HepG2 (cell line): ENCODE measurements around the gene UNC93A. TPM values are rescaled to one million over a fixed set of nuclear protein-coding genes. Genes with fewer than 3 reads are reported as not detected.

Experiments
- ATAC-seq: fragments of 200-7000 bp; cut with Tn5 transposase; 3 replicates; pipeline ENCODE4 v1.9.1; 2020; ENCODE audit warnings: mild to moderate bottlenecking, moderate library complexity
- BruUV-seq: library from RNA; stranded (reverse); fragments of 400-500 nt; replicated peaks from 2 replicates; lab custom pipeline; 2021; lab: Mats Ljungman, UMichigan
- CTCF ChIA-PET: fragments of 300-600 bp; formaldehyde crosslinking; extraction: SDS; loops from one replicate; lab custom pipeline; 2021; ENCODE audit warnings: low total read pairs, inconsistent platforms, low intra/inter-chr PET ratio; lab: Yijun Ruan, JAX
- POLR2A ChIA-PET: fragments of 350-600 bp; sonication (Branson Sonifier 250); formaldehyde crosslinking; loops from one replicate; lab custom pipeline; 2020; ENCODE audit warnings: antibody characterized with exemption, inconsistent platforms; lab: Yijun Ruan, JAX
- DNase-seq: peaks from one replicate; pipeline ENCODE4 v3.0.0-alpha.2; 2015; ENCODE audit warnings: low spot score
- FAIRE-seq: peaks from 3 replicates; lab custom pipeline; 2011; peaks lifted over from hg19 to GRCh38; lab: Jason Lieb, UNC
- H2AFZ ChIP-seq: one replicate; pipeline ENCODE4 v1.6.1; 2011; ENCODE audit warnings: low read length, inconsistent platforms
- H3K27ac ChIP-seq: fragments of 300-600 bp; 3 replicates; pipeline ENCODE4 v1.8.0; 2011; ENCODE audit warnings: mixed run types, mild to moderate bottlenecking, mixed read lengths, low read length, inconsistent platforms; ENCODE audit not compliant: insufficient read depth; ENCODE audit errors: extremely low read length
- H3K27me3 ChIP-seq, 2 experiments: fragments of 200-600 bp in 1 of 2; 2 replicates in 1 of 2; 3 replicates in 1 of 2; pipeline versions ENCODE4 v1.6.0 to v1.8.0; 2011; ENCODE audit warnings: low read length in 2 of 2, mild to moderate bottlenecking in 2 of 2, moderate library complexity in 2 of 2, inconsistent platforms in 1 of 2; ENCODE audit not compliant: insufficient read depth in 2 of 2, control insufficient read depth in 1 of 2
- H3K36me3 ChIP-seq, 2 experiments: fragments of 200-600 bp in 1 of 2; replicated peaks in 1 of 2; 2 replicates in 1 of 2; 3 replicates in 1 of 2; pipeline versions ENCODE4 v1.5.1 to v1.8.0; 2011; ENCODE audit warnings: low read length in 2 of 2, inconsistent platforms in 1 of 2; ENCODE audit not compliant: insufficient read depth in 2 of 2, control insufficient read depth in 1 of 2
- H3K4me1 ChIP-seq: 2 replicates; pipeline ENCODE4 v1.5.1; 2012; ENCODE audit warnings: low read length, inconsistent platforms; ENCODE audit not compliant: insufficient read depth
- H3K4me2 ChIP-seq: 2 replicates; pipeline ENCODE4 v1.6.0; 2011; ENCODE audit warnings: low read depth, low read length, inconsistent platforms
- H3K4me3 ChIP-seq, 3 experiments: fragments of 200-600 bp in 1 of 3; sonication (generic), shearing (Covaris generic) in 1 of 3; replicated peaks in 1 of 3; 2 replicates each; pipeline ENCODE4 v1.5.1; 2011 to 2016; ENCODE audit warnings: low read length in 3 of 3, inconsistent platforms in 2 of 3, low read depth in 2 of 3, mild to moderate bottlenecking in 2 of 3, control low read depth in 1 of 3, mixed read lengths in 1 of 3; ENCODE audit not compliant: insufficient read depth in 1 of 3
- H3K79me2 ChIP-seq: one replicate; pipeline ENCODE4 v1.6.1; 2011; ENCODE audit warnings: low read length, inconsistent platforms; ENCODE audit not compliant: insufficient read depth
- H3K9ac ChIP-seq: 2 replicates; pipeline ENCODE4 v1.6.0; 2011; ENCODE audit warnings: mild to moderate bottlenecking, low read depth, low read length, inconsistent platforms; ENCODE audit not compliant: insufficient read depth
- H3K9me3 ChIP-seq: 2 replicates; pipeline ENCODE4 v1.5.1; 2012; ENCODE audit warnings: mild to moderate bottlenecking, low read length
- H4K20me1 ChIP-seq: 2 replicates; pipeline ENCODE4 v1.6.0; 2011; ENCODE audit warnings: inconsistent platforms, mild to moderate bottlenecking, low read length, moderate library complexity; ENCODE audit not compliant: insufficient read depth
- AKAP8 ChIP-seq: sonication (generic); formaldehyde crosslinking; IDR thresholded peaks from 2 replicates; pipeline ENCODE4 v1.5.1; 2020; ENCODE audit warnings: mild to moderate bottlenecking, missing genetic modification reagents
- DMAP1 ChIP-seq: IDR thresholded peaks from 2 replicates; pipeline ENCODE4 v1.6.1; 2016
- HIVEP1 ChIP-seq: sonication (generic); formaldehyde crosslinking; IDR thresholded peaks from 2 replicates; pipeline ENCODE4 v1.4.0; 2020; ENCODE audit warnings: mild to moderate bottlenecking, missing genetic modification reagents
- MED13 ChIP-seq: sonication (generic); formaldehyde crosslinking; IDR thresholded peaks from 2 replicates; pipeline ENCODE4 v1.5.0; 2020; ENCODE audit warnings: missing genetic modification reagents
- MEF2D ChIP-seq: sonication (generic); formaldehyde crosslinking; IDR thresholded peaks from 2 replicates; pipeline ENCODE4 v1.5.1; 2020; ENCODE audit warnings: mild to moderate bottlenecking, missing genetic modification reagents
- POGK ChIP-seq: sonication (generic); formaldehyde crosslinking; conservative IDR thresholded peaks from 2 replicates; pipeline ENCODE4 v1.8.0; 2022; ENCODE audit warnings: mild to moderate bottlenecking, moderate library complexity, missing genetic modification reagents
- SKI ChIP-seq: fragments of 450-650 bp; IDR thresholded peaks from one replicate; pipeline ENCODE4 v1.6.1; 2018; ENCODE audit warnings: mild to moderate bottlenecking; ENCODE audit not compliant: partially characterized antibody
- TP53 ChIP-seq: sonication (generic); formaldehyde crosslinking; conservative IDR thresholded peaks from 2 replicates; pipeline ENCODE4 v1.4.0; 2020; ENCODE audit warnings: missing genetic modification reagents
- ZBTB38 ChIP-seq: sonication (generic); formaldehyde crosslinking; IDR thresholded peaks from 2 replicates; pipeline ENCODE4 v1.5.1; 2020; ENCODE audit warnings: mild to moderate bottlenecking, missing genetic modification reagents
- ZNF121 ChIP-seq: sonication (generic); formaldehyde crosslinking; IDR thresholded peaks from 2 replicates; pipeline ENCODE4 v1.5.0; 2020; ENCODE audit warnings: mild to moderate bottlenecking, missing genetic modification reagents
- ZNF34 ChIP-seq: sonication (generic); formaldehyde crosslinking; IDR thresholded peaks from 2 replicates; pipeline ENCODE4 v1.4.0; 2020; ENCODE audit warnings: mild to moderate bottlenecking, missing genetic modification reagents, borderline replicate concordance
- ZNF431 ChIP-seq: sonication (generic); formaldehyde crosslinking; IDR thresholded peaks from 2 replicates; pipeline ENCODE4 v1.9.0; 2022; ENCODE audit warnings: missing genetic modification reagents, low read depth, mild to moderate bottlenecking, borderline replicate concordance
- ZNF552 ChIP-seq: sonication (generic); formaldehyde crosslinking; IDR thresholded peaks from 2 replicates; pipeline ENCODE4 v1.9.0; 2022; ENCODE audit warnings: missing genetic modification reagents, mild to moderate bottlenecking, borderline replicate concordance
- ZNF572 ChIP-seq: sonication (generic); formaldehyde crosslinking; IDR thresholded peaks from 2 replicates; pipeline ENCODE4 v1.5.1; 2020; ENCODE audit warnings: mild to moderate bottlenecking, missing genetic modification reagents
- ZNF687 ChIP-seq: sonication (generic); formaldehyde crosslinking; IDR thresholded peaks from 2 replicates; pipeline ENCODE4 v1.5.1; 2020; ENCODE audit warnings: mild to moderate bottlenecking, missing genetic modification reagents, moderate library complexity
- ZNF768 ChIP-seq: sonication (generic); formaldehyde crosslinking; IDR thresholded peaks from 2 replicates; pipeline ENCODE4 v1.4.0; 2020; ENCODE audit warnings: missing genetic modification reagents
- ZNF792 ChIP-seq: IDR thresholded peaks from 2 replicates; pipeline ENCODE4 v1.6.1; 2016
- WGBS: methylation state at CpG from one replicate; pipeline ENCODE4 v1.1.6; 2017; ENCODE audit warnings: low lambda C conversion rate; 5-methylcytosine and 5-hydroxymethylcytosine counted together
- in situ Hi-C: cut with HindIII; loops from 2 replicates; pipeline ENCODE4 v1.10.0; 2017; ENCODE audit warnings: low pct_unique_long_range_greater_than_20kb; ENCODE audit not compliant: extremely low pct_ligation_motif_present
- intact Hi-C: fragments of 100-400 bp; cut with micrococcal nuclease; formaldehyde crosslinking; loops from one replicate; pipeline ENCODE4 v1.10.0; 2022; ENCODE audit not compliant: unreplicated experiment
- polyA plus RNA-seq, 8 experiments: library from polyadenylated mRNA; depleted of rRNA in 3 of 8; stranded (reverse) in 7 of 8; unstranded in 1 of 8; fragments of >200 nt; fragmentation: Illumina TruSeq in 4 of 8; extraction: Trizol in 4 of 8; gene quantifications; 2 replicates each; pipeline versions ENCODE4 v1.2.1 to v1.2.3, GENCODE V29; 2011 to 2016; ENCODE audit warnings: low read depth in 4 of 8, missing spikeins in 1 of 8, mixed read lengths in 1 of 8; ENCODE audit not compliant: insufficient read depth in 1 of 8
- total RNA-seq, 5 experiments: library from RNA; depleted of rRNA; stranded (reverse); fragments of >200 nt; fragmentation: Illumina TruSeq; extraction: Trizol; gene quantifications; 2 replicates each; pipeline ENCODE4 v1.2.3, GENCODE V29; 2016; ENCODE audit warnings: low read depth in 1 of 5

Gene UNC93A
- total and polyA plus RNA-seq, 2 of the 13 experiments (the other 11 are each of a cell fraction or from before 2014, with no cell fraction given): 11.0 to 42.7 TPM

GRCh38 chr6:167336844-167337630 lies 45.9 kb downstream of the UNC93A start:
- H3K9ac ChIP-seq: no peak overlapping the region
- intact Hi-C loops (no loop called here), in situ Hi-C loops (no loop called here)
- 96% methylated on average over 17 of the region's 19 CpGs for WGBS
- H3K4me1 ChIP-seq: peaks cover 48% of the 10 kb centered on the region
- H3K4me3 ChIP-seq: no peak overlapping the region
- POLR2A ChIA-PET: no interaction called here
- H3K27ac ChIP-seq: no peak overlapping the region
- no peak for FAIRE-seq
- H3K79me2 ChIP-seq: no peaks in the 10 kb centered on the region
- BruUV-seq: no TSS peak
- H3K36me3 ChIP-seq: no peaks in the 10 kb centered on the region
- H3K4me2 ChIP-seq: no peak overlapping the region
- H4K20me1 ChIP-seq: no peaks in the 10 kb centered on the region
- no peak for DNase-seq
- ATAC-seq: peak; percentile 50
- H2AFZ ChIP-seq: no peak overlapping the region
- CTCF ChIA-PET: no interaction called here
- H3K9me3 ChIP-seq: 0 out of 2 replicates have a peak, but pooled peaks cover 8% of the 10 kb centered on the region
- H3K27me3 ChIP-seq: no peaks in the 10 kb centered on the region
- TF ChIP-seq ZNF792 (CRISPR knock-in tag) (no peak), ZNF34 (CRISPR knock-in tag) (no peak), TP53 (CRISPR knock-in tag) (no peak), AKAP8 (CRISPR knock-in tag) (no peak), ZNF572 (CRISPR knock-in tag) (0 out of 2 replicates have a peak, but pooled peaks have one; percentile 22), HIVEP1 (CRISPR knock-in tag) (peak; percentile 34; the same call in 1 of the 2 replicates), ZNF121 (CRISPR knock-in tag) (no peak), ZNF431 (CRISPR knock-in tag) (no peak), MED13 (CRISPR knock-in tag) (no peak), SKI (no peak), POGK (no peak), ZNF552 (CRISPR knock-in tag) (no peak), DMAP1 (CRISPR knock-in tag) (no peak), ZNF687 (peak; percentile 51; the same call in 1 of the 2 replicates), ZNF768 (CRISPR knock-in tag) (peak; percentile 34; the same call in 1 of the 2 replicates), MEF2D (CRISPR knock-in tag) (0 out of 2 replicates have a peak, but pooled peaks have one; percentile 6), ZBTB38 (CRISPR knock-in tag) (0 out of 2 replicates have a peak, but pooled peaks have one; percentile 23)
